B cell (primary cell): ENCODE measurements around the gene INTS14.

ENCODE experiments used
- EZH2 ChIP-seq: IDR thresholded peaks from 2 replicates; pipeline ENCODE4 v1.6.1; 2012; ENCODE audit warnings: borderline replicate concordance, low read depth, mild to moderate bottlenecking, moderate library complexity, low read length; ENCODE audit not compliant: insufficient read depth, poor library complexity, severe bottlenecking
- TF ChIP-seq, protein P1 (sequence below): fragments of 200-600 bp; IDR thresholded peaks from one replicate; pipeline ENCODE4 v1.8.0; 2022; ENCODE audit warnings: antibody characterized with exemption, mild to moderate bottlenecking

GRCh38 chr15:65611888-65612615 lies 1.1 kb upstream of the INTS14 start:
- TF ChIP-seq, protein P1, sequence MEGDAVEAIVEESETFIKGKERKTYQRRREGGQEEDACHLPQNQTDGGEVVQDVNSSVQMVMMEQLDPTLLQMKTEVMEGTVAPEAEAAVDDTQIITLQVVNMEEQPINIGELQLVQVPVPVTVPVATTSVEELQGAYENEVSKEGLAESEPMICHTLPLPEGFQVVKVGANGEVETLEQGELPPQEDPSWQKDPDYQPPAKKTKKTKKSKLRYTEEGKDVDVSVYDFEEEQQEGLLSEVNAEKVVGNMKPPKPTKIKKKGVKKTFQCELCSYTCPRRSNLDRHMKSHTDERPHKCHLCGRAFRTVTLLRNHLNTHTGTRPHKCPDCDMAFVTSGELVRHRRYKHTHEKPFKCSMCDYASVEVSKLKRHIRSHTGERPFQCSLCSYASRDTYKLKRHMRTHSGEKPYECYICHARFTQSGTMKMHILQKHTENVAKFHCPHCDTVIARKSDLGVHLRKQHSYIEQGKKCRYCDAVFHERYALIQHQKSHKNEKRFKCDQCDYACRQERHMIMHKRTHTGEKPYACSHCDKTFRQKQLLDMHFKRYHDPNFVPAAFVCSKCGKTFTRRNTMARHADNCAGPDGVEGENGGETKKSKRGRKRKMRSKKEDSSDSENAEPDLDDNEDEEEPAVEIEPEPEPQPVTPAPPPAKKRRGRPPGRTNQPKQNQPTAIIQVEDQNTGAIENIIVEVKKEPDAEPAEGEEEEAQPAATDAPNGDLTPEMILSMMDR: no peak
- no peak for TF ChIP-seq EZH2
